ENCODE results near the gene TLE4. TPM values are rescaled to one million over a fixed set of nuclear protein-coding genes. Genes with fewer than 3 reads are reported as not detected.

The TLE4 gene
- total RNA-seq, 1 donor from 2014 or later, result 77.7 TPM

DNA sequence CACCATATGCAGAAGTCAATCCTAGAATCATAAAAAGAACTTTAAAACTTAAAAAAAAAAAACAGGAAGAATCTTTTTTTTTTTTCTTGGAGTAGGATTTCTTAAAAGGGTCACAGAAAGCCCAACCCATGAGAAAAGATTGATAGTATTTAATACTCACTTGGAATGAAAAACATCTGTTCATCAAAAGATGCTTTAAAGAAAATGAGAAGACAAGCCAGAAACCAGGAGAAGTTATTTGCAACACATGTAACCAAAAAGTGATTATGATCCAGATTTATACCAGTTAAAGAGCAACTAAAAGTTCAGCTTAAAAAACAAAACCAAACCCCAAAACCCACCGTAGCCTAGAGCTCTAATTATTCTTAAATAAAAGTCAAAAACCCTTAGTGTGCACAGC lies 69.3 kb downstream of the TLE4 start:
- H3K4me1 Mint-ChIP-seq (ENCODE audit: unreplicated experiment), result peaks cover 18% of the 10 kb centered on the region
- no peak overlapping the region for H3K27ac Mint-ChIP-seq
- H3K4me3 Mint-ChIP-seq, result no peak overlapping the region
- H3K27me3 Mint-ChIP-seq, result no peaks in the 10 kb centered on the region
- H3K9me3 Mint-ChIP-seq, result peaks cover 16% of the 10 kb centered on the region
- DNase-seq (ENCODE audit: extremely low spot score, unreplicated experiment), result no peak
- peaks cover 53% of the 10 kb centered on the region for H3K36me3 Mint-ChIP-seq
- TF ChIP-seq, protein P1, sequence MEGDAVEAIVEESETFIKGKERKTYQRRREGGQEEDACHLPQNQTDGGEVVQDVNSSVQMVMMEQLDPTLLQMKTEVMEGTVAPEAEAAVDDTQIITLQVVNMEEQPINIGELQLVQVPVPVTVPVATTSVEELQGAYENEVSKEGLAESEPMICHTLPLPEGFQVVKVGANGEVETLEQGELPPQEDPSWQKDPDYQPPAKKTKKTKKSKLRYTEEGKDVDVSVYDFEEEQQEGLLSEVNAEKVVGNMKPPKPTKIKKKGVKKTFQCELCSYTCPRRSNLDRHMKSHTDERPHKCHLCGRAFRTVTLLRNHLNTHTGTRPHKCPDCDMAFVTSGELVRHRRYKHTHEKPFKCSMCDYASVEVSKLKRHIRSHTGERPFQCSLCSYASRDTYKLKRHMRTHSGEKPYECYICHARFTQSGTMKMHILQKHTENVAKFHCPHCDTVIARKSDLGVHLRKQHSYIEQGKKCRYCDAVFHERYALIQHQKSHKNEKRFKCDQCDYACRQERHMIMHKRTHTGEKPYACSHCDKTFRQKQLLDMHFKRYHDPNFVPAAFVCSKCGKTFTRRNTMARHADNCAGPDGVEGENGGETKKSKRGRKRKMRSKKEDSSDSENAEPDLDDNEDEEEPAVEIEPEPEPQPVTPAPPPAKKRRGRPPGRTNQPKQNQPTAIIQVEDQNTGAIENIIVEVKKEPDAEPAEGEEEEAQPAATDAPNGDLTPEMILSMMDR (conservative IDR thresholded peaks at IDR 0.05), result no peak

DNA sequence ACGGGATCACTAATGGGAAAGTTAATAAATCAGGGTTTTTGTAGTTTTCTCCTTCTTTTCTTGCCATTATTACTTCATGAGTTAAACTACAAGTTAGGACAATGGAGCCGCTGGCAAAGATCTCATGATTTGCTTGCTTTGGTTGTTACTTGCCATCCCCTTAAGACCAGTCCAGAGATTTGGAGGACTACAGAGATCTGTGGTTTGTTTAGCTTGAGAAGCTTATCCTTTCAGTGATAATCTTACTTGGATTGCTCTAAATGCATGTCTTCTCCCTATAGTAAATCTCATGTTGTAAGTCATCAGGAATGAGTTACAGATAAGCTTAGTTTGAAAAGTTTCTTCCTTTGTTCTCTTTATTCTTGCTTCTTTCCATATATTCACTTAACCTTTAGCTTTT lies 70.9 kb downstream of the TLE4 start:
- TF ChIP-seq, protein P1 (conservative IDR thresholded peaks at IDR 0.05), result no peak
- Mint-ChIP-seq H3K36me3 (peaks cover 41% of the 10 kb centered on the region), H3K27ac (no peak overlapping the region), H3K4me3 (no peak overlapping the region), H3K4me1 (ENCODE audit: unreplicated experiment) (peaks cover 11% of the 10 kb centered on the region), H3K9me3 (peaks cover 13% of the 10 kb centered on the region), H3K27me3 (no peaks in the 10 kb centered on the region)
- no peak for DNase-seq (ENCODE audit: extremely low spot score, unreplicated experiment)

DNA sequence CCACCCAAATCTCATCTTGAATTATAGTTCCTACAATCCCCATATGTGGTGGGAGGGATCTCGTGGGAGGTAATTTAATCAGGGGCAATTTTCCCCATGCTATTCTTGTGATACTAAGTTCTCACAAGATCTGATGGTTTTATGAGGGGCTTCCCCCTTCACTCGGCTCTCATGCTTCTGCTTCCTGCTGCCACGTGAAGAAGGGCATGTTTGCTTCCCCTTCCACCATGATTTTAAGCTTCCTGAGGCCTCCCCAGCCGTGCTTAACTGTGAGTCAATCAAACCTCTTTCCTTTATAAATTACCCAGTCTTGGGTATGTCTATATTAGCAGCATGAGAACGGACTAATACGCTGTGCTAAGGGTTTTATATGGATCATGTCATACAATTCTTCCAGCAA lies 72.3 kb downstream of the TLE4 start:
- no peak overlapping the region for H3K4me3 Mint-ChIP-seq
- no peaks in the 10 kb centered on the region for H3K27me3 Mint-ChIP-seq
- H3K9me3 Mint-ChIP-seq, result peaks cover 6% of the 10 kb centered on the region
- TF ChIP-seq, protein P1 (conservative IDR thresholded peaks at IDR 0.05), result no peak
- no peak overlapping the region for H3K27ac Mint-ChIP-seq
- H3K36me3 Mint-ChIP-seq, result peaks cover 30% of the 10 kb centered on the region
- no peak for DNase-seq (ENCODE audit: extremely low spot score, unreplicated experiment)
- H3K4me1 Mint-ChIP-seq (ENCODE audit: unreplicated experiment), result peaks cover 11% of the 10 kb centered on the region

DNA sequence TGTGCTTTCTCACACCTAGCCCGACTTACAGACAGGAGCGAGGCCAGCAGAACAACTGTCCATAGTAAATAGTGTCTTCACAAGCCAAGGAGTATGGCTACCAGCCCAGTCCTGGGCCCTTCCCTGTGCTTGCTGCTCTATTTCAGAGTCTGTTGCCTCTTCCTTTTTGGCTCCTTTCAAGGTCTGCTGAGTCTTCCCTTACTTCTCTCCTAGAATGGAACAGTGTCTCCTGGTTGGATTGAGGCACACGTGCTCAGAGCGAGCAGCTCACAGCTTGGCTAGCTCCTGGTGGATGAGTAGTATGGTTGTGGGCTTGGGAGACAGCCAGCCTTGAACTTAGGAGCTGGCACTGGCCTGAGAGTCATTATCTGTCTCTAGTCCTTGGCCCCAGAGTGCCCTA lies 72.8 kb downstream of the TLE4 start:
- peaks cover 6% of the 10 kb centered on the region for H3K9me3 Mint-ChIP-seq
- H3K27me3 Mint-ChIP-seq, result no peaks in the 10 kb centered on the region
- H3K4me3 Mint-ChIP-seq, result no peak overlapping the region
- peaks cover 11% of the 10 kb centered on the region for H3K4me1 Mint-ChIP-seq (ENCODE audit: unreplicated experiment)
- TF ChIP-seq, protein P1 (conservative IDR thresholded peaks at IDR 0.05), result no peak
- H3K27ac Mint-ChIP-seq, result no peak overlapping the region
- peaks cover 29% of the 10 kb centered on the region for H3K36me3 Mint-ChIP-seq
- DNase-seq (ENCODE audit: extremely low spot score, unreplicated experiment), result no peak

DNA sequence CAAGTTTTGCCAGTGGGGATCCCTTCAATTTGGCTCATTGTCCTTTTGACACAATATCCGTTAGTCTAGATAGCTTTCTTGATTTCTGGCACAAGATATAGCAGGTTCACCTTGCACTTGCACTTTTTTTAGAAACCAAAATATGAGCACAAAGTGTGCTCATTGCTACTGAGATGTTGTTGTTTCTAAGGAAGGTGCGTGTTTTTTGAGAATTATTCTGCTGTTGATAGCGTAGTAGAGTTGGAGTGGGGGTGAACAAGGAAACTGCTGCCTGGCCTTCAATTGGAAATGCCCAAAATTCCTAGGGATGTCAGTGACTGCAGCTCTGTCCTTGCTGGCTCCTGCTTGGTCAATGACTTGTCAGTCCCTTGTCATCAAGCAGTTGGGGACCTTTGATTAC lies 73.3 kb downstream of the TLE4 start:
- no peaks in the 10 kb centered on the region for H3K27me3 Mint-ChIP-seq
- TF ChIP-seq, protein P1 (conservative IDR thresholded peaks at IDR 0.05), result no peak
- H3K36me3 Mint-ChIP-seq, result peaks cover 25% of the 10 kb centered on the region
- H3K9me3 Mint-ChIP-seq, result peaks cover 6% of the 10 kb centered on the region
- H3K27ac Mint-ChIP-seq, result no peak overlapping the region
- no peak for DNase-seq (ENCODE audit: extremely low spot score, unreplicated experiment)
- peaks cover 12% of the 10 kb centered on the region for H3K4me1 Mint-ChIP-seq (ENCODE audit: unreplicated experiment)
- no peak overlapping the region for H3K4me3 Mint-ChIP-seq

DNA sequence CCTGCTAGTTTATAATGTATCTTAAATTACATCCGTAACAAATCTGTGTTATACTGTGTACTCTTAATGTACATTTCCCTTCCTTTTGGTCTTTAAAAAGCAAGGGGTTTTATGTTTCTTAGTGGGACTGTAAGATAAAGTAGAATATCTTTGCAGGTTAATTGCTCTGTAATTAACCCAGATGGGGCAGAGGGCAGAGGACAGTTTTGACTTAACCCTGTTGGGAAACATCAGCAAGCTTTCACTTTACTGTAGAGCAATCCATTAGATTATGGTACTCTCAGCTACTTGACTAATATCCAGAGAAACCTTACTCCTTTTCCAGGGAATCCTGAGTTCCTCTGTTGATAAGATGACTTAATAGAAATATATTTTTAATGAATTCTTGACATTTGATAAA lies 74.3 kb downstream of the TLE4 start:
- Mint-ChIP-seq H3K4me1 (ENCODE audit: unreplicated experiment) (peaks cover 15% of the 10 kb centered on the region), H3K27ac (no peak overlapping the region), H3K9me3 (peaks cover 6% of the 10 kb centered on the region), H3K4me3 (no peak overlapping the region), H3K36me3 (peaks cover 26% of the 10 kb centered on the region), H3K27me3 (no peaks in the 10 kb centered on the region)
- TF ChIP-seq, protein P1 (conservative IDR thresholded peaks at IDR 0.05), result no peak
- no peak for DNase-seq (ENCODE audit: extremely low spot score, unreplicated experiment)
